ENCODE data around the gene CTNNBL1. TPM values are rescaled to one million over a fixed set of nuclear protein-coding genes. Genes with fewer than 3 reads are reported as not detected.

Gene CTNNBL1, protein sequence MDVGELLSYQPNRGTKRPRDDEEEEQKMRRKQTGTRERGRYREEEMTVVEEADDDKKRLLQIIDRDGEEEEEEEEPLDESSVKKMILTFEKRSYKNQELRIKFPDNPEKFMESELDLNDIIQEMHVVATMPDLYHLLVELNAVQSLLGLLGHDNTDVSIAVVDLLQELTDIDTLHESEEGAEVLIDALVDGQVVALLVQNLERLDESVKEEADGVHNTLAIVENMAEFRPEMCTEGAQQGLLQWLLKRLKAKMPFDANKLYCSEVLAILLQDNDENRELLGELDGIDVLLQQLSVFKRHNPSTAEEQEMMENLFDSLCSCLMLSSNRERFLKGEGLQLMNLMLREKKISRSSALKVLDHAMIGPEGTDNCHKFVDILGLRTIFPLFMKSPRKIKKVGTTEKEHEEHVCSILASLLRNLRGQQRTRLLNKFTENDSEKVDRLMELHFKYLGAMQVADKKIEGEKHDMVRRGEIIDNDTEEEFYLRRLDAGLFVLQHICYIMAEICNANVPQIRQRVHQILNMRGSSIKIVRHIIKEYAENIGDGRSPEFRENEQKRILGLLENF
- 10 to 100 TPM; 24.2 to 34.9 (median 31.6) TPM for total RNA-seq

DNA sequence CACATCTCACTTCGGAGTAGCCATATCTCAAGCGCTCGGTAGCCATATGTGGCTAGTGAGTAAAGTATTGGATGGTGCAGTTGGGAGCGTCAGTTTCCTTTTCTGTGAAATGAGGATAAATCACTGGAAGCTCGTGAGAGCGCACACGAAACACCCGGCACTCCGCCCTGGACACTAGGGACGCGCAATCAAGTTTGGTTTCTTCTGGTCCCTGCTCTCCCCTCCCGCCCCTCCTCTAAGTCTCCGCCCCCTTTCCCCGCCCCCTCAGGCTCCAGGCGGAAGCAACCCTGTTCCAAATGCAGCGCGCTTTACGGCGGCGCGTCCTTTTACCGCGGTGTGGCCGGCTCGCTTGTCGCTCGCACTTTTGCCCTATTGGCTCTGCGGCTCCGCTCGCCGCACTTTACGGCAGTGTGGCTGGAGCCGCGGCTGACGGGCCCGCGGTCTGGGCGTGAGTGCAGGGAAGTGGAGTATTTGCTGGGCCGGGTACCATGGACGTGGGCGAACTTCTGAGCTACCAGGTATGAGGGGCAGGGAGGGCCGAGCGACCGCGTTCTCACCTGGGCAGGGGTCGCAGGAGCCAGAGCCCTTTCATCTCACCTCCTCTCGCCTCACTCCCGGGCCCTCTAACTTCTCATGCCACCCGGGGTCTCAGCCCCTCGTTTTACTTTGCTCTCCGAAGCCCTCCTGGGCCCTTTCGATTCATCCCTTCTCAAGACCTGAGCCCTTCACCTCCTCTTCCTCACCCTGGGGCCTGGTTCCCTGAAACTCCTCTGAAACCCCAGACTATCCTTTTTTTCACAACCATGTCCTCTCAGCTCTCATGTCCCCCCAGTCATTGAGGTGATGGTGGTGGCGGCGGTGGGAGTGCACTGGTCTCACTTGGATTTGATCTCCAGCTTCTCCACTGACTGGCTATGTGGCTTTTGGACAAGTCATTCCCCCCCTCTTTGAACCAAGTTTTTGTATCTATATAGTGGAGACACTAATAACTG lies at the start of gene CTNNBL1:
TSS of gene CTNNBL1 (plus strand) at position 396 of the 992 bp plus-strand sequence. CDS start at position 489, 93 bp downstream.
- ATAC-seq (ENCODE audit: low FRiP score), result peak; percentile 99
- TF ChIP-seq, protein P1, sequence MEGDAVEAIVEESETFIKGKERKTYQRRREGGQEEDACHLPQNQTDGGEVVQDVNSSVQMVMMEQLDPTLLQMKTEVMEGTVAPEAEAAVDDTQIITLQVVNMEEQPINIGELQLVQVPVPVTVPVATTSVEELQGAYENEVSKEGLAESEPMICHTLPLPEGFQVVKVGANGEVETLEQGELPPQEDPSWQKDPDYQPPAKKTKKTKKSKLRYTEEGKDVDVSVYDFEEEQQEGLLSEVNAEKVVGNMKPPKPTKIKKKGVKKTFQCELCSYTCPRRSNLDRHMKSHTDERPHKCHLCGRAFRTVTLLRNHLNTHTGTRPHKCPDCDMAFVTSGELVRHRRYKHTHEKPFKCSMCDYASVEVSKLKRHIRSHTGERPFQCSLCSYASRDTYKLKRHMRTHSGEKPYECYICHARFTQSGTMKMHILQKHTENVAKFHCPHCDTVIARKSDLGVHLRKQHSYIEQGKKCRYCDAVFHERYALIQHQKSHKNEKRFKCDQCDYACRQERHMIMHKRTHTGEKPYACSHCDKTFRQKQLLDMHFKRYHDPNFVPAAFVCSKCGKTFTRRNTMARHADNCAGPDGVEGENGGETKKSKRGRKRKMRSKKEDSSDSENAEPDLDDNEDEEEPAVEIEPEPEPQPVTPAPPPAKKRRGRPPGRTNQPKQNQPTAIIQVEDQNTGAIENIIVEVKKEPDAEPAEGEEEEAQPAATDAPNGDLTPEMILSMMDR (IDR thresholded peaks at IDR 0.05), result no peak
- DNase-seq (ENCODE audit: low spot score), result peak; percentile 95

DNA sequence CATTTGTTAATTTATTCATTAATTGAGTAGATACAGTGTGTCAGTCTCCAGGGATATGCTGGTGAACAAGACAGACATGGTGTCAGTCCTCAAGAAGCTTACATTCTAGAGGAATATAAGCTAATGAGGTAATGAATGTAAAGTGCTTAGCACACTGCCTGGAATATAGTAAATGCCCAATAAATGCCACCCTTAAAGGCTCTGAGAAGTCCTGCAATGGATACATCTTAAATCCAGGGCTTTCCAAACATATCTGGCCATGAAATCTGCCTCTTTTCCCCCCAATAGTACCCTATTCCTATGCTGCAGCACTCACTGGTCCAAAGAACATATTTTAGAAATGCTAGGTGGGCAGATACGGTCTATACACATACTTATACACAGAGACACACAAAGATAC lies 49.2 kb upstream of the CTNNBL1 start:
- TF ChIP-seq, protein P1 (IDR thresholded peaks at IDR 0.05), result no peak
- DNase-seq (ENCODE audit: low spot score) (no peak), ATAC-seq (ENCODE audit: low FRiP score) (no peak)

DNA sequence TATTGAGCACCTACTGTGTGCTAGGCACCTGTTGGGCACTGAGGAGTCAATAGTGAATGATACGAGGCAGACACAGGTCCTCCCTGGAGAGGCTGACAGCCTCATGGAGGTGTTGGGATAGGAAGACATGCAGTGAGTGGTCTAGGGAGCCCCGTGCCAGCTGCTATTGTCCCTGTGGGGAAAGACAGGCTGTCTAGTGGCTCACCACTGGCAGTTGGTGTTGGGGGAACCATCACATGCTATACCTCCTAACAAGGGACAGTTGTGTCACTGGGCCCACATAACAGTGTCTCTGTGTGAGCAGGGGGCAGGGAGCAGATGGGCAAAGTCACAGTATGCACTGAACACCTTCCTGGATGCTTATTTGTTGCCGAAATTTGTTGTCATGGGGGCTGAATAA lies 45.9 kb upstream of the CTNNBL1 start:
- TF ChIP-seq, protein P1 (IDR thresholded peaks at IDR 0.05), result no peak
- DNase-seq (ENCODE audit: low spot score) (no peak), ATAC-seq (ENCODE audit: low FRiP score) (no peak)

DNA sequence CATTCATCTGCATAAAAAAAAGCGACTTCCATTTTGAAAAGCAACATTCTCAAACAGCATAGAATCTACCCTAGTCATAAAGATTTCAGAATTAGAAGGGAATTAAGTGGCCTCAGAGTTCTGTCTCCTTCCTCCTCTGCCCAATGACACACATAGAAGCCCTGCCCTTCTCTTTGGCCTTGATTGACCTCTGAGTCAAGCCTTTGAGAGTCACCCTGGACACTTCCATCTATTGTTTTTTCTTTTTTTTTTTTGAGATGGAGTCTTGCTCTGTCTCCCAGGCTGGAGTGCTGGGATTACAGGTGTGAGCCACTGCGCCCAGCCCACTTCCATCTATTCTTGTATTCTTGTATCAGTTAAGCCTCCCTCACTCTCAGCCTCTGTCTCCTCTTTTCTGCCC lies 44.8 kb upstream of the CTNNBL1 start:
- no peak for DNase-seq (ENCODE audit: low spot score)
- no peak for ATAC-seq (ENCODE audit: low FRiP score)

DNA sequence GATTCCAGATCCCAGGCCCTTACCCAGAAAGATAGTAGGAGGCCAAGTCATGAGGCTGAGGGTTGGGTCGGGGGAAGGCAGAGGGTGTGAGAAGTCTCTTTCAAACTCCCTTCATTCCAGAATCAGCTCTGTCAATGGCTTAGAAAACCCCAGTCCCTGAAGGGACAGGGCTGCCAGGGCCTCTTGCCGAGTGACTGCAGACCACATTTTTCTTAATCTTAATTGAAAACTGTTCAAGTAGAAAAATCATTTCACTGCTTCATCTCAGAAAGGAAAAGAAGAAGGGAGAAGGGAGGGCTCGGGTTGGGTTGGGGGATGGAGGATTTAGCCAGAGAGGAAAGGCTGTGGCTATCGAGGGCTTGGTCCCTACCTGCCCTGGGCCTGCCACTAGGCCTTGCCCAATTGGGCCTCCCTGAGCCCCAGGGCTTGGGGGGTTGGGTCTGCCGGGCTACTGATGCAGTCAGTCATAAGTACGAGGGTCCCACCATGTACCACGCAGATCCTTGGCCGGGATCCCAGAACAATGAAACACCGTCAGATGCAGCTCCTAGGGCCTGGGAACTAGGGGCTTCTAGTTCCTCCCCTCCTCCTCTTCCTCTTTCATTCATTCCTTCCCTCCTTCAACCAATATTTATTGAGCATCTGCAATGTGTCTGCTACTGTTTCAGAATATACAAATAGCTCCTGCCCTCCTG lies 44.0 kb upstream of the CTNNBL1 start:
- no peak for DNase-seq (ENCODE audit: low spot score)
- TF ChIP-seq, protein P1 (IDR thresholded peaks at IDR 0.05), result no peak

More for the DNA sequence above, 44.8 kb upstream of the CTNNBL1 start:
- TF ChIP-seq, protein P1 (IDR thresholded peaks at IDR 0.05), result no peak

DNA sequence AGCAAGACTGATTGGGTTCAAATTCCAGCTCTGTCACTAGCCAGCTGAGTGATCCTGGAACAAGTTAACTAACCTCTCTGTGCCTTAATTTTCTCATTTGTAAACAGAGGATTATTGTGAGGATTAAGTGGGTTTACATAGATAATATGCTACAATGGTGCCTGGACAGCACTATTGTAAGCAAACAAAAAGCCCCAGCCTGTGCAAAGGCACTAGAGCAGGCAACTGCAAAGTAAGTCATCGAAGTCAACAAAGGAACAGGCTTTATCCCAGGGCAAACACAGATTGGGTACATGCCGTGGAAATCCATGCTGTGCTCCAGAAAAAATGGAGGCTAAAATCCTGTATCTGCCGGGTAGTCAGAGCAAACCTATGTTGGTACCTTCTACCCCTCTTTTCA lies 43.2 kb upstream of the CTNNBL1 start:
- DNase-seq (ENCODE audit: low spot score), result no peak
- TF ChIP-seq, protein P1 (IDR thresholded peaks at IDR 0.05), result no peak
- ATAC-seq (ENCODE audit: low FRiP score), result no peak

More for the DNA sequence above, 44.0 kb upstream of the CTNNBL1 start:
- ATAC-seq (ENCODE audit: low FRiP score), result no peak
